Activated naive CD8-positive, alpha-beta T cell treated with anti-CD3 and anti-CD28 coated beads, Interleukin-2, amount 10 ng/mL, durations not matched to agents 7 days and 5 days (primary cell): ENCODE data around the gene HIF1A. TPM values are rescaled to one million over a fixed set of nuclear protein-coding genes. Genes with fewer than 3 reads are reported as not detected.
"Not testable (repeated sequence)": the region's sequence is repeated elsewhere in the genome, so short reads cannot be mapped to it uniquely, and the experiment has no call there.

Experiments used
- ATAC-seq: fragments of 150-1000 bp; cut with Tn5 transposase; one replicate; pipeline ENCODE4 v1.10.0; 2021; ENCODE audit warnings: low read depth, moderate library complexity
- POLR2A ChIA-PET: fragments of 350-600 bp; sonication (Branson Sonifier 250); formaldehyde crosslinking; loops from one replicate; lab custom pipeline; 2021; ENCODE audit warnings: antibody characterized with exemption; lab: Charles Lee
- DNase-seq: peaks from one replicate; pipeline ENCODE4 v3.0.0; 2021
- H3K27ac Mint-ChIP-seq: one replicate; pipeline ENCODE4 v1.8.0; 2022; ENCODE audit warnings: mild to moderate bottlenecking, mixed read lengths
- H3K27me3 Mint-ChIP-seq: one replicate; pipeline ENCODE4 v1.8.0; 2022; ENCODE audit warnings: mild to moderate bottlenecking, moderate library complexity, mixed read lengths
- H3K36me3 Mint-ChIP-seq: one replicate; pipeline ENCODE4 v1.8.0; 2021; ENCODE audit warnings: mild to moderate bottlenecking, mixed read lengths
- H3K4me1 Mint-ChIP-seq: one replicate; pipeline ENCODE4 v1.8.0; 2021; ENCODE audit warnings: mixed read lengths
- H3K4me3 Mint-ChIP-seq: one replicate; pipeline ENCODE4 v1.8.0; 2022; ENCODE audit warnings: mild to moderate bottlenecking, moderate library complexity, mixed read lengths
- H3K9me3 Mint-ChIP-seq: one replicate; pipeline ENCODE4 v1.8.0; 2021; ENCODE audit warnings: mixed read lengths
- total RNA-seq, 2 experiments: library from RNA; stranded (reverse); gene quantifications; one replicate each; pipeline ENCODE4 v1.2.3, GENCODE V29; 2021

HIF1A gene
- total RNA-seq, result 100 to 1,000 TPM; 119 to 128 TPM

GRCh38 chr14:61694830-61695694, at the start of gene HIF1A:
HIF1A (plus strand) TSS chr14:61695513; CDS start chr14:61695805, 292 bp downstream.
- H3K27me3 Mint-ChIP-seq, result no peaks in the 10 kb centered on the region
- POLR2A ChIA-PET, result interaction anchor here (0.5 to 2.9 kb wide), 39 partner anchors 8 to 372 kb away, joined by 3 to 49 read pairs (median 4); no protein-coding TSS in a partner anchor
- H3K27ac Mint-ChIP-seq, result peak within 1 kb of the TSS; percentile 96
- peak; percentile 93 for DNase-seq
- peaks cover 37% of the 10 kb centered on the region for H3K4me1 Mint-ChIP-seq
- peak within 1 kb of the TSS; percentile 97 for H3K4me3 Mint-ChIP-seq
- no peaks in the 10 kb centered on the region for H3K9me3 Mint-ChIP-seq
- peaks cover 30% of the 10 kb centered on the region for H3K36me3 Mint-ChIP-seq
- peak; percentile 92 for ATAC-seq

- peaks cover 20% of the 10 kb centered on the region for H3K4me1 Mint-ChIP-seq
- no peaks in the 10 kb centered on the region for H3K27me3 Mint-ChIP-seq
- peaks cover 5% of the 10 kb centered on the region for H3K36me3 Mint-ChIP-seq
- H3K9me3 Mint-ChIP-seq, result peaks cover 4% of the 10 kb centered on the region
- no peak overlapping the region for H3K4me3 Mint-ChIP-seq
- no peak for ATAC-seq
- POLR2A ChIA-PET, result no interaction called here
- DNase-seq, result no peak
- H3K27ac Mint-ChIP-seq, result no peak overlapping the region
Observed at GRCh38 chr14:61646366-61647116, 48.8 kb upstream of the HIF1A start.

- POLR2A ChIA-PET, result no interaction called here
Observed at GRCh38 chr14:61647704-61648103, 47.6 kb upstream of the HIF1A start.

GRCh38 chr14:61648377-61648776, 46.9 kb upstream of the HIF1A start:
- no peak for ATAC-seq
- Mint-ChIP-seq H3K9me3 (no peaks in the 10 kb centered on the region), H3K4me3 (no peak overlapping the region), H3K4me1 (peaks cover 20% of the 10 kb centered on the region), H3K36me3 (peaks cover 2% of the 10 kb centered on the region), H3K27ac (no peak overlapping the region), H3K27me3 (peaks cover 6% of the 10 kb centered on the region)
- POLR2A ChIA-PET, result interaction anchor here (1.0 to 1.4 kb wide), 2 partner anchors 47 to 48 kb away, joined by 3 to 4 read pairs; partner anchors contain the start of gene HIF1A
- no peak for DNase-seq

More at GRCh38 chr14:61647704-61648103, 47.6 kb upstream of the HIF1A start:
- Mint-ChIP-seq H3K27ac (no peak overlapping the region), H3K36me3 (peaks cover 2% of the 10 kb centered on the region), H3K27me3 (peaks cover 4% of the 10 kb centered on the region), H3K4me3 (no peak overlapping the region), H3K9me3 (no peaks in the 10 kb centered on the region), H3K4me1 (peaks cover 18% of the 10 kb centered on the region)
- DNase-seq (no peak), ATAC-seq (no peak)

GRCh38 chr14:61649283-61649682, 46.0 kb upstream of the HIF1A start:
- POLR2A ChIA-PET, result interaction anchor here (1.0 to 1.4 kb wide), 2 partner anchors 46 to 47 kb away, joined by 3 to 4 read pairs; partner anchors contain the start of gene HIF1A

GRCh38 chr14:61651355-61651754, 44.0 kb upstream of the HIF1A start:
- Mint-ChIP-seq H3K4me1 (peaks cover 23% of the 10 kb centered on the region), H3K9me3 (no peaks in the 10 kb centered on the region), H3K27ac (no peak overlapping the region), H3K36me3 (peaks cover 2% of the 10 kb centered on the region), H3K27me3 (peaks cover 6% of the 10 kb centered on the region), H3K4me3 (no peak overlapping the region)
- ATAC-seq (no peak), DNase-seq (no peak)
- POLR2A ChIA-PET, result no interaction called here

More at GRCh38 chr14:61649283-61649682, 46.0 kb upstream of the HIF1A start:
- ATAC-seq (peak; percentile 79), DNase-seq (no peak)
- H3K9me3 Mint-ChIP-seq, result no peaks in the 10 kb centered on the region
- peak overlapping the region; percentile 6 for H3K27ac Mint-ChIP-seq
- H3K36me3 Mint-ChIP-seq, result peaks cover 2% of the 10 kb centered on the region
- H3K27me3 Mint-ChIP-seq, result peaks cover 6% of the 10 kb centered on the region
- H3K4me1 Mint-ChIP-seq, result peaks cover 26% of the 10 kb centered on the region
- H3K4me3 Mint-ChIP-seq, result peak overlapping the region; percentile 34

- Mint-ChIP-seq H3K36me3 (peaks cover 8% of the 10 kb centered on the region), H3K4me3 (no peak overlapping the region), H3K27ac (no peak overlapping the region), H3K27me3 (peaks cover 6% of the 10 kb centered on the region), H3K9me3 (peaks cover 2% of the 10 kb centered on the region), H3K4me1 (peaks cover 27% of the 10 kb centered on the region)
- ATAC-seq (no peak), DNase-seq (no peak)
- POLR2A ChIA-PET, result no interaction called here
Observed at GRCh38 chr14:61652526-61653262, 42.6 kb upstream of the HIF1A start.

GRCh38 chr14:61653507-61653906, 41.8 kb upstream of the HIF1A start:
- H3K27me3 Mint-ChIP-seq, result peaks cover 6% of the 10 kb centered on the region
- H3K4me1 Mint-ChIP-seq, result peaks cover 25% of the 10 kb centered on the region
- H3K36me3 Mint-ChIP-seq, result peaks cover 9% of the 10 kb centered on the region
- H3K4me3 Mint-ChIP-seq, result no peak overlapping the region
- peaks cover 2% of the 10 kb centered on the region for H3K9me3 Mint-ChIP-seq
- DNase-seq, result no peak
- no peak for ATAC-seq
- POLR2A ChIA-PET, result interaction anchor here (0.6 to 1.4 kb wide), 2 partner anchors 15 to 42 kb away, joined by 3 read pairs; partner anchors contain the start of gene HIF1A
- H3K27ac Mint-ChIP-seq, result no peak overlapping the region

- H3K4me3 Mint-ChIP-seq, result no peak overlapping the region
- no peak overlapping the region for H3K27ac Mint-ChIP-seq
- ATAC-seq (no peak), DNase-seq (no peak)
- peaks cover 24% of the 10 kb centered on the region for H3K4me1 Mint-ChIP-seq
- POLR2A ChIA-PET, result interaction anchor here (0.6 to 1.4 kb wide), 2 partner anchors 15 to 41 kb away, joined by 3 read pairs; partner anchors contain the start of gene HIF1A
- peaks cover 4% of the 10 kb centered on the region for H3K9me3 Mint-ChIP-seq
- peaks cover 12% of the 10 kb centered on the region for H3K36me3 Mint-ChIP-seq
- H3K27me3 Mint-ChIP-seq, result peaks cover 6% of the 10 kb centered on the region
Observed at GRCh38 chr14:61654026-61654425, 41.3 kb upstream of the HIF1A start.

- Mint-ChIP-seq H3K36me3 (peaks cover 9% of the 10 kb centered on the region), H3K27ac (no peak overlapping the region), H3K4me1 (peaks cover 31% of the 10 kb centered on the region), H3K9me3 (peaks cover 4% of the 10 kb centered on the region), H3K27me3 (peaks cover 6% of the 10 kb centered on the region), H3K4me3 (no peak overlapping the region)
- POLR2A ChIA-PET, result interaction anchor here (1.0 kb wide), 1 partner anchor 13 kb away, joined by 3 read pairs; no protein-coding TSS in a partner anchor
- DNase-seq (no peak), ATAC-seq (no peak)
Observed at GRCh38 chr14:61655777-61656176, 39.5 kb upstream of the HIF1A start.

- Mint-ChIP-seq H3K27me3 (peaks cover 6% of the 10 kb centered on the region), H3K9me3 (peaks cover 4% of the 10 kb centered on the region), H3K27ac (peak overlapping the region; percentile 40), H3K36me3 (peaks cover 9% of the 10 kb centered on the region), H3K4me1 (peaks cover 37% of the 10 kb centered on the region), H3K4me3 (no peak overlapping the region)
- POLR2A ChIA-PET, result interaction anchor here (1.0 kb wide), 1 partner anchor 12 kb away, joined by 3 read pairs; no protein-coding TSS in a partner anchor
- ATAC-seq (no peak), DNase-seq (no peak)
Observed at GRCh38 chr14:61656341-61656740, 39.0 kb upstream of the HIF1A start.

- H3K27me3 Mint-ChIP-seq, DNase-seq, H3K9me3 Mint-ChIP-seq, H3K4me3 Mint-ChIP-seq, ATAC-seq, H3K27ac Mint-ChIP-seq, POLR2A ChIA-PET, H3K36me3 Mint-ChIP-seq: not testable (repeated sequence)
- H3K4me1 Mint-ChIP-seq, result peaks cover 54% of the 10 kb centered on the region
Observed at GRCh38 chr14:61658111-61658510, 37.2 kb upstream of the HIF1A start.
